TTC549 (cell line): ENCODE results near the gene CAMKMT.

ENCODE experiments used
- FAIRE-seq: peaks from 2 replicates; lab custom pipeline; 2012; peaks lifted over from hg19 to GRCh38; lab: Jason Lieb, UNC

CAMKMT gene

GRCh38 chr2:44598330-44599119 lies 236.8 kb downstream of the CAMKMT start:
- FAIRE-seq, result no peak

- FAIRE-seq, result no peak
Observed at GRCh38 chr2:44599130-44599529, 237.4 kb downstream of the CAMKMT start.

GRCh38 chr2:44602446-44602845 lies 240.7 kb downstream of the CAMKMT start:
- no peak for FAIRE-seq

- no peak for FAIRE-seq
Observed at GRCh38 chr2:44605511-44605910, 243.8 kb downstream of the CAMKMT start.

GRCh38 chr2:44612276-44612675 lies 250.5 kb downstream of the CAMKMT start:
- no peak for FAIRE-seq

GRCh38 chr2:44614940-44615339 lies 253.2 kb downstream of the CAMKMT start:
- no peak for FAIRE-seq

GRCh38 chr2:44615950-44616518 lies 254.3 kb downstream of the CAMKMT start:
- no peak for FAIRE-seq

- no peak for FAIRE-seq
Observed at GRCh38 chr2:44616667-44617155, 255.0 kb downstream of the CAMKMT start.

GRCh38 chr2:44618251-44619023 lies 256.7 kb downstream of the CAMKMT start:
- FAIRE-seq, result no peak

- FAIRE-seq, result peak; percentile 53
Observed at GRCh38 chr2:44620189-44620990, 258.6 kb downstream of the CAMKMT start.

GRCh38 chr2:44623622-44624351 lies 262.0 kb downstream of the CAMKMT start:
- FAIRE-seq, result no peak

- FAIRE-seq, result no peak
Observed at GRCh38 chr2:44628297-44628696, 266.6 kb downstream of the CAMKMT start.

- FAIRE-seq, result peak; percentile 67
Observed at GRCh38 chr2:44632931-44633689, 271.4 kb downstream of the CAMKMT start.

GRCh38 chr2:44635725-44636124 lies 274.0 kb downstream of the CAMKMT start:
- no peak for FAIRE-seq

GRCh38 chr2:44638649-44639048 lies 276.9 kb downstream of the CAMKMT start:
- FAIRE-seq, result no peak

GRCh38 chr2:44639399-44639798 lies 277.7 kb downstream of the CAMKMT start:
- no peak for FAIRE-seq

GRCh38 chr2:44642123-44642857 lies 280.5 kb downstream of the CAMKMT start:
- no peak for FAIRE-seq

GRCh38 chr2:44645937-44646336 lies 284.2 kb downstream of the CAMKMT start:
- FAIRE-seq, result no peak

- no peak for FAIRE-seq
Observed at GRCh38 chr2:44649381-44649780, 287.6 kb downstream of the CAMKMT start.

- FAIRE-seq, result no peak
Observed at GRCh38 chr2:44650796-44651195, 289.0 kb downstream of the CAMKMT start.
